Bronchial epithelial cell (primary cell): Measurements from ENCODE around the gene RHBDL1. TPM values are rescaled to one million over a fixed set of nuclear protein-coding genes. Genes with fewer than 3 reads are reported as not detected.

Experiments
- DNase-seq: peaks from one replicate; pipeline ENCODE4 v3.0.0-alpha.2; 2010; ENCODE audit warnings: low read depth
- FAIRE-seq: peaks from 2 replicates; lab custom pipeline; 2011; peaks lifted over from hg19 to GRCh38; lab: Jason Lieb, UNC
- H3K27me3 ChIP-seq: 2 replicates; pipeline ENCODE4 v1.5.1; 2011; ENCODE audit warnings: low read length; ENCODE audit not compliant: control insufficient read depth, insufficient read depth
- H3K36me3 ChIP-seq: 2 replicates; pipeline ENCODE4 v1.5.1; 2011; ENCODE audit warnings: low read length; ENCODE audit not compliant: control insufficient read depth, insufficient read depth
- H3K4me3 ChIP-seq: 2 replicates; pipeline ENCODE4 v1.5.1; 2011; ENCODE audit warnings: mild to moderate bottlenecking, low read depth, low read length, control low read depth
- CTCF ChIP-seq: IDR thresholded peaks from 2 replicates; pipeline ENCODE4 v1.5.1; 2011; ENCODE audit warnings: mild to moderate bottlenecking, moderate library complexity, low read length, control low read depth, inconsistent platforms; ENCODE audit not compliant: insufficient read depth, severe bottlenecking
- total RNA-seq: library from RNA; depleted of rRNA; stranded (reverse); fragments of >200 nt; gene quantifications from 2 replicates; pipeline ENCODE4 v1.2.1, GENCODE V29; 2014

Gene RHBDL1
- total RNA-seq, 1 donor from 2014 or later = 14.0 TPM

DNA sequence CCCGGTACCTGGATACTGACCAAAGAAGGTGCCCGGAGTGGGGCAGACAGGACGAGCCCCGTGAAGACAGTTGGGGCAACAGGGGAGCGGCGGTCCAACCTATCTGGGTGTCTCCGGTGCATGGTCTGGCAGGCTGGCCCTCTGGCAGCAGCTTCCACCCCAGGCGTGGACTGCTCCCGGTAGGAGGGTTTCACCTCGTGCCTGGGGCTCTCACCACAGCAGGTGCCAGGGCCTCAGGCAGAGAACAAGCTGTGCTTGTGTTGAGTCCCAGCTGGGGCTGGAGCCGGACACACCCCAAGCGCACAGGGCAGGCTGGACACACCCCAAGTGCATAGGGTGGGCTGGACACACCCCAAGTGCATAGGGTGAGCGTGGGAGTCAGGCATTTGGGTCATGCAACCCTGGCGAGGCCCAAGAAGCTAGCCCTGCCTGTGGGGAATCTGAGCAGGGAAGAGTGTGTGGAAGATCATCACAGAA lies 31.6 kb downstream of the RHBDL1 start:
- DNase-seq = no peak
- H3K27me3 ChIP-seq = peaks cover 42% of the 10 kb centered on the region
- FAIRE-seq = no peak
- no peak overlapping the region for H3K4me3 ChIP-seq
- no peaks in the 10 kb centered on the region for H3K36me3 ChIP-seq
- TF ChIP-seq CTCF = no peak

- no peak overlapping the region for H3K4me3 ChIP-seq
- peaks cover 34% of the 10 kb centered on the region for H3K27me3 ChIP-seq
- no peaks in the 10 kb centered on the region for H3K36me3 ChIP-seq
- DNase-seq (no peak), FAIRE-seq (no peak)
- no peak for TF ChIP-seq CTCF
Observed at GRCh38 chr16:708019-708418, 32.5 kb downstream of the RHBDL1 start.

DNA sequence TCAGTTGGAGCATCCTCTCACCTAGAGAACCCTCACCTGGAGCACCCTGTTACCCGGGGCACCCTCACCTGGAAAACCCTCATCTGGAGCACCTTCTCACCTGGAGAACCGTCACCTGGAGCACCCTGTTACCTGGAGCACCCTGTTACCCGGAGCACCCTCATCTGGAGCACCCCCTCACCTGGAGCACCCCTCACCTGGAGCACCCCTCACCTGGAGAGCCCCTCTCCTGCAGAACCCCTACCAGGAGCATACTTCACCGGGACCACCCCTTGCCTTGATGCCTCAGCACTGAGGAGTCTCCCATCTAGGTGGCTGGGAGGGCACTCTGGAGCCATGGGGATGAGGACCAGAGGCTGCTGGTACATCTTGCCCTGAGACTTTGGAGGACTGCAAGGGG lies 33.5 kb downstream of the RHBDL1 start:
- H3K36me3 ChIP-seq = no peaks in the 10 kb centered on the region
- no peak for TF ChIP-seq CTCF
- DNase-seq = no peak
- FAIRE-seq = no peak
- no peak overlapping the region for H3K4me3 ChIP-seq
- H3K27me3 ChIP-seq = peaks cover 27% of the 10 kb centered on the region

DNA sequence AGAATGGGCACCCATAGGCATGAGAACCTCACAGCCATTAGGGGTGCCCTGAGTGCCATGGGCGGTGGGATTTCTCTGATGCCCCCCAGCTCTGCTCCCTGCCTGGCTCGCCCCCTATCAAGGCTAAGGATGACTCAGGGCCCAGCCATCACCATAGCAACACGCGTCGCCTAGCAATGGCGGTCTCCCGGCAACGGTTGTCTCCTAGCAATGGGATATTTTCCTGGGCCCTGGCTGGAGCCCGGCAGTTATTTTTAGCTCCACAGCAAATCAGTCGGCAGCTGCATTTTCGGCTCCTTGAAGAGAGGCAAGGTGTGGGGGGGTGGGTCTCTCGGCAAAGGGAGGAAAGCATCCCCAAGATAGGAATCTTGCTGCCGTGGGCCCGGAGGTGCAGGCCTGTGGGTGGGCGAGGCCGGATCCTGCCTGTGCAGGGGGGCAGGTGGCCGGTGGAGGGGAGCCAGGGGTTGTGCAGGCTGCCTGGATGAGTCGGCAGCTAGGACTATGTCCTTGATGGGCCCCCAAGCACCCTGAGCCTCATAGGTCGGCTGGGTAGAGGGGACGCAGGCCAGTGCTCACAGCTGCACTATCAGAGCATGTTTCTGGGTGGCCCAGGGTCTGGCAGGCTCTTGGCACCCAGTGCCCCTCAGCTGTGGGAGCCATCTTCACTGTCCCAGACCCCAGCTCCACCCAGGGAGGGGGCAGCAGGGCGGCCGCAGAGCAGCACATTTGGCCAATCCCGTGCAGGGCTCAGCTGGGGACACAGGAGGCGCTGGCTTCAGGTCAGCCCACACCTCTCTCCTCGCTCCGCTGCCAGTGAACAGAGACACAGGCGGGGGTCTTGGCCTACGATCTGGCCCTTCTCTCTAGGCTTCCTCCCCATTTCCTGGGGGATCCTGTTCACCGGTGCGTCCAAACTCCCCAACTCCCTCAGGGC lies 34.4 kb downstream of the RHBDL1 start:
- peaks cover 20% of the 10 kb centered on the region for H3K27me3 ChIP-seq
- TF ChIP-seq CTCF = no peak
- no peak for FAIRE-seq
- peak; percentile 49 for DNase-seq
- no peaks in the 10 kb centered on the region for H3K36me3 ChIP-seq
- H3K4me3 ChIP-seq = no peak overlapping the region

- Histone ChIP-seq H3K27me3 (peaks cover 20% of the 10 kb centered on the region), H3K4me3 (no peak overlapping the region), H3K36me3 (no peaks in the 10 kb centered on the region)
- DNase-seq = no peak
- no peak for TF ChIP-seq CTCF
- no peak for FAIRE-seq
Observed at GRCh38 chr16:710500-711075, 35.1 kb downstream of the RHBDL1 start.
